Measurements from ENCODE around the gene PITHD1. TPM values are rescaled to one million over a fixed set of nuclear protein-coding genes. Genes with fewer than 3 reads are reported as not detected.

The PITHD1 gene
- 26.7 and 41.0 TPM in 2 replicates for total RNA-seq

GRCh38 chr1:23777979-23778814, at the start of gene PITHD1:
Gene PITHD1 (plus strand): TSS chr1:23778418. CDS start chr1:23778516, 98 bp downstream.

GRCh38 chr1:23743287-23744152, 34.7 kb upstream of the PITHD1 start, which contains the start of gene ELOA:
Gene ELOA (plus strand): TSS chr1:23743471. CDS start chr1:23743504, 33 bp downstream.

GRCh38 chr1:23790696-23791515, 12.7 kb downstream of the PITHD1 start, which contains the start of gene LYPLA2:
Gene LYPLA2 (plus strand): TSS chr1:23791145. CDS start chr1:23792683, 1,538 bp downstream.

GRCh38 chr1:23800400-23801337, 22.5 kb downstream of the PITHD1 start, which contains the start of gene GALE:
Gene GALE (minus strand): TSS chr1:23800754. CDS start chr1:23799007, 1,747 bp downstream.

GRCh38 chr1:23825076-23825761, 47.0 kb downstream of the PITHD1 start, which contains the start of gene HMGCL:
Gene HMGCL (minus strand): TSS chr1:23825429. CDS start chr1:23825415, 14 bp downstream.

Other genes starting within 250 kb of the PITHD1 start
- 1.9 and 2.8 TPM in 2 replicates for gene E2F2, start 247.2 kb upstream of the PITHD1 start, total RNA-seq
- 290 and 390 TPM in 2 replicates for gene ID3, start 218.9 kb upstream of the PITHD1 start, total RNA-seq
- gene RPL11, start 86.6 kb upstream of the PITHD1 start, total RNA-seq = 1,057 and 1,406 TPM in 2 replicates
- 14.7 and 23.9 TPM in 2 replicates for gene ELOA, start 34.9 kb upstream of the PITHD1 start, total RNA-seq
- 88.1 and 94.1 TPM in 2 replicates for gene LYPLA2, start 12.7 kb downstream of the PITHD1 start, total RNA-seq
- 39.7 and 44.4 TPM in 2 replicates for gene GALE, start 22.3 kb downstream of the PITHD1 start, total RNA-seq
- gene HMGCL, start 47.0 kb downstream of the PITHD1 start, total RNA-seq = 38.2 and 50.2 TPM in 2 replicates
- gene FUCA1, start 89.9 kb downstream of the PITHD1 start, total RNA-seq = 9.7 and 15.2 TPM in 2 replicates
- gene CNR2, start 134.9 kb downstream of the PITHD1 start, total RNA-seq = not detected in 2 replicates
- 95.4 and 103 TPM in 2 replicates for gene PNRC2, start 181.4 kb downstream of the PITHD1 start, total RNA-seq
- 70.4 and 135 TPM in 2 replicates for gene SRSF10, start 201.9 kb downstream of the PITHD1 start, total RNA-seq